H1 (cell line): Measurements from ENCODE around the gene POU2F1. TPM values are rescaled to one million over a fixed set of nuclear protein-coding genes. Genes with fewer than 3 reads are reported as not detected.

Experiments used
- CTCF ChIP-seq, 3 experiments: IDR thresholded peaks; 1 replicate in 2 of 3; 2 replicates in 1 of 3; pipeline versions ENCODE4 v1.5.1 to v1.6.1; 2011; ENCODE audit warnings: low read length in 3 of 3, mild to moderate bottlenecking in 3 of 3, inconsistent platforms in 2 of 3, low read depth in 1 of 3, moderate library complexity in 1 of 3; ENCODE audit not compliant: insufficient read depth in 1 of 3; ENCODE audit errors: control extremely low read depth in 1 of 3
- FOSL1 ChIP-seq: IDR thresholded peaks from 2 replicates; pipeline ENCODE4 v1.6.1; 2011; ENCODE audit warnings: mild to moderate bottlenecking, low read depth, low read length, moderate library complexity; ENCODE audit not compliant: insufficient read depth
- GABPA ChIP-seq: IDR thresholded peaks from 2 replicates; pipeline ENCODE4 v1.6.1; 2011; ENCODE audit warnings: mild to moderate bottlenecking, low read length, moderate library complexity, borderline replicate concordance; ENCODE audit not compliant: insufficient read depth
- MAX ChIP-seq: IDR thresholded peaks from 2 replicates; pipeline ENCODE4 v1.6.1; 2012; ENCODE audit warnings: inconsistent platforms
- TCF12 ChIP-seq: IDR thresholded peaks from 2 replicates; pipeline ENCODE4 v1.6.1; 2011; ENCODE audit warnings: low read depth, mild to moderate bottlenecking, low read length
- polyA plus RNA-seq, 7 experiments: library from polyadenylated mRNA; depleted of rRNA in 3 of 7; stranded (reverse) in 5 of 7; unstranded in 2 of 7; fragments of >200 nt in 5 of 7; fragments of 200-250 nt in 2 of 7; gene quantifications; 1 replicate in 5 of 7; 2 replicates in 1 of 7; 4 replicates in 1 of 7; pipeline versions ENCODE4 v1.2.1 to v1.2.3, GENCODE V29; 2011 to 2013; ENCODE audit warnings: missing spikeins in 2 of 7, mixed read lengths in 2 of 7
- total RNA-seq: library from RNA; stranded (reverse); fragmentation: NEBNext Ultra II Directional; extraction: Animal tissue kit (Norgen Biotek cat#: 25700); gene quantifications from 2 replicates; pipeline ENCODE4 v1.2.1, GENCODE V29; 2021

POU2F1 gene
- total and polyA plus RNA-seq, 2 of the 8 experiments (the other 6 are each of a cell fraction or from before 2014, with no cell fraction given), result 37.0 to 57.2 TPM

GRCh38 chr1:167440776-167441175, 220.1 kb downstream of the POU2F1 start (continued):
- no peak for TF ChIP-seq MAX
- TF ChIP-seq FOSL1, result no peak
- TF ChIP-seq CTCF (IDR thresholded peaks at IDR 0.05; ENCODE audit: control extremely low read depth in 1 of 3, insufficient read depth in 1 of 3, low read depth in 1 of 3, low read length in 3 of 3), result no peak
- no peak for TF ChIP-seq GABPA
- no peak for TF ChIP-seq TCF12
- TF ChIP-seq, all 59 proteins: peak for 0
